GM06990 (cell line): Measurements from ENCODE around the gene ADGRA1.

ENCODE experiments used
- DNase-seq: peaks from one replicate; pipeline ENCODE4 v3.0.0-alpha.2; 2011; ENCODE audit not compliant: insufficient read length; ENCODE audit errors: extremely low read depth
- H3K27me3 ChIP-seq: replicated peaks from 2 replicates; pipeline ENCODE4 v1.6.0; 2011; ENCODE audit warnings: low read length; ENCODE audit not compliant: control insufficient read depth, insufficient read depth
- H3K36me3 ChIP-seq: 2 replicates; pipeline ENCODE4 v1.5.1; 2011; ENCODE audit warnings: low read length; ENCODE audit not compliant: control insufficient read depth, insufficient read depth
- H3K4me3 ChIP-seq: replicated peaks from 2 replicates; pipeline ENCODE4 v1.5.1; 2011; ENCODE audit warnings: low read depth, mild to moderate bottlenecking, control low read depth, low read length
- TF ChIP-seq, protein P1 (sequence below): IDR thresholded peaks from 2 replicates; pipeline ENCODE4 v1.5.1; 2011; ENCODE audit warnings: low read length, control low read depth, mild to moderate bottlenecking, inconsistent platforms; ENCODE audit not compliant: insufficient read depth, poor library complexity, severe bottlenecking

Gene ADGRA1

DNA sequence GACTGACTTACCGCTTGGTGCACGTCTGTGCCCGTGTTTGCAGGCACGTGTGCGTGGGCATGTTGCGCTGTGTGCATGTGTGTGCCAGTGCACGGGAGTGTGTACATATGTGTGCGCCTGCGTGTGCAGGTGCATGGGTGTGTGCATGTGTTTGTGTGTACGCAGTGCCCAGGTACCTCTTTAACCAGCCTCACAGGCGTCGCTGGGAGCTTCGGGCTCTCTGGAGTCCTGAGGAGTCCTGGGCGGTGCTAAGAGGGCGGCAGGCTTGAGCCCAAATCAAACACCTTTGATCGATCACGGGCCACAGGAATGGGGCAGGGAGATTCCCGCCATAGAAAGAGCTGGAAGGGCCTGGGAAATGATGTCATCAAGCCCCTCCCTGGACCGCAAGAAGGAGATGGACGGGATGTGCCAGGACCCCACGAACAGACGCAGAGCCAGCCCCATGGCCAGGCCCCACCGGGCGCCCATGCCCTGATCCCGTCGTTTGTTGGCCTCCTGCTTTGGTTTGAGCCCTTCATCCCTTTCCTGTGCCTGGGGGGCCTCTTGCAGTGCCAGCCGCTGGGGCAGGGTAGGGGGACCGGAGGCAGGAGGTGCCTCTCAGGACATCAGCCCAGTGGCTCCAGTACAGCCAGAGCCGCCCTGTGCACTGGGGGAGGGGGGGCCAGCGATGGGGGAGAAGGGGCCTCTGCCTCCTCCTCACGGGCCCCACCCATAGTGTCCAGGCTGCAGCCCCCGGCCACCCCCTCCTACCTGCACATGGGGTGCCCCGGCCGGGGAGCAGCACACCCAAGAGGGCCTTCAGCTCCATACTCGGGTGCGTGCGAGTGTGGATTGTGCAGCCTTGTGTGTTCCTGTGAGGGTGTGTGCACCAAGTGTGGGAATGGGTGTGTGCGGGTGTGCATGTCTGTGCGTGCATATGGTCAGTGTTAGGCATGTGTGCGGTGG, 78.1 kb downstream of the ADGRA1 start:
- no peaks in the 10 kb centered on the region for H3K36me3 ChIP-seq

DNA sequence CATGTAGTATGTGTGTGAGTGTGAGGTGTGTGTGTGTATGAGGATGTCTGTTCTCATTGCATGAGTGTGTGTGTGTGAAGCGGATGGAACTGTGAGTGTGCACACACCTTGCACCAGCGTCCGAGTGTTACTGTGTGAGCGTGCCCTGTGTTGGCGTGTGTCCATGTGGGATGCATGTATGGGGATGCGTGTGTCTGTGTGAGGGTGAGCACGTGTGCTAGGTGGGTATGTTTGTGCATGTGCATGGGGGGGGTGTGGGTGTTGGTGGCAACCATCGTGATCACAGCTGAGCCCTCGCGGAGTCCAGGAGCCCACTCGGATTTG, 78.7 kb downstream of the ADGRA1 start:
- TF ChIP-seq, protein P1, sequence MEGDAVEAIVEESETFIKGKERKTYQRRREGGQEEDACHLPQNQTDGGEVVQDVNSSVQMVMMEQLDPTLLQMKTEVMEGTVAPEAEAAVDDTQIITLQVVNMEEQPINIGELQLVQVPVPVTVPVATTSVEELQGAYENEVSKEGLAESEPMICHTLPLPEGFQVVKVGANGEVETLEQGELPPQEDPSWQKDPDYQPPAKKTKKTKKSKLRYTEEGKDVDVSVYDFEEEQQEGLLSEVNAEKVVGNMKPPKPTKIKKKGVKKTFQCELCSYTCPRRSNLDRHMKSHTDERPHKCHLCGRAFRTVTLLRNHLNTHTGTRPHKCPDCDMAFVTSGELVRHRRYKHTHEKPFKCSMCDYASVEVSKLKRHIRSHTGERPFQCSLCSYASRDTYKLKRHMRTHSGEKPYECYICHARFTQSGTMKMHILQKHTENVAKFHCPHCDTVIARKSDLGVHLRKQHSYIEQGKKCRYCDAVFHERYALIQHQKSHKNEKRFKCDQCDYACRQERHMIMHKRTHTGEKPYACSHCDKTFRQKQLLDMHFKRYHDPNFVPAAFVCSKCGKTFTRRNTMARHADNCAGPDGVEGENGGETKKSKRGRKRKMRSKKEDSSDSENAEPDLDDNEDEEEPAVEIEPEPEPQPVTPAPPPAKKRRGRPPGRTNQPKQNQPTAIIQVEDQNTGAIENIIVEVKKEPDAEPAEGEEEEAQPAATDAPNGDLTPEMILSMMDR: no peak
- H3K27me3 ChIP-seq: no peaks in the 10 kb centered on the region
- DNase-seq: no peak

More for the DNA sequence above, 78.1 kb downstream of the ADGRA1 start:
- Histone ChIP-seq H3K27me3 (no peaks in the 10 kb centered on the region), H3K4me3 (no peak overlapping the region)
- DNase-seq: no peak
- TF ChIP-seq, protein P1: no peak

DNA sequence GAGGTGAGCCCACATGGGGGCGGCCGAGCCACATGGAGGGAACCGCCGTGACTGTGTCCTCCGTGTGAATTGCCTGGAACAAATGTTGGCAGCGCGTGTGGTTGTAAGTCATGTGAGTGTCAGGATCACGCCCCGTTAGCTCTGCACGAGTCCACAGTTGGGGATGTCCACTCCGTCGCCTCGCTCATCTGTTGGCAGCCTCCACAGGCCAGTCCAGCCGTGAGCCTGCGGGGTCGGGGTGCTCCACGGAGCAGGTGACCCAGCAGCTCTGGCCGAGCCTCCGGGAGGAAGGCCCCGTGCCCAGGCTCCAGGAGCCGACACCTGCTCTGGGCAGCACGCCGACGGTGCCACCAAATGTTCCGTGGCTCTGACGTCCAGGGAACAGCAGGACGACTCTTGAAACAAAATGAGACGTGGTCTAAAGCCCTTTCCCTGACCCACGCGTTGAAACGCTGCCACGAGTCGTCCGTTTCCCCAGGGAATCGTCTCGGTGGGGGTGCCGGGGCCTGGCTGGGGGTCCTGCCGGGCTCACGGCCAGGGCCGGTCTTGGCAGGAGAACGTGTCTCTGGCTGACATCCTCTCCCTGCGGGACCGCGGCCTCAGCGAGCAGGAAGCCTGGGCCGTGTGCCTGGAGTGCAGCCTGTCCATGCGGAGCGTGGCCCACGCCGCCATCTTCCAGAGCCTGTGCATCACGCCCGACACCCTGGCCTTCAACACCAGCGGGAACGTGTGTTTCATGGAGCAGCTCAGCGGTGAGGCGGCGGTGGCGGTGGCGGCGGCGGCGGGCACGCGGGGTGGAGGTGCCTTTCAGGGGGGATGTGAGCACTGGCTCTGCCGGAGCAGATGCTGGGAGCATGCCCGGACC, 79.3 kb downstream of the ADGRA1 start:
- H3K4me3 ChIP-seq: no peak overlapping the region
- no peaks in the 10 kb centered on the region for H3K36me3 ChIP-seq
- TF ChIP-seq, protein P1: no peak
- no peaks in the 10 kb centered on the region for H3K27me3 ChIP-seq
- DNase-seq: no peak

More for the DNA sequence above, 78.7 kb downstream of the ADGRA1 start:
- Histone ChIP-seq H3K4me3 (no peak overlapping the region), H3K36me3 (no peaks in the 10 kb centered on the region)

DNA sequence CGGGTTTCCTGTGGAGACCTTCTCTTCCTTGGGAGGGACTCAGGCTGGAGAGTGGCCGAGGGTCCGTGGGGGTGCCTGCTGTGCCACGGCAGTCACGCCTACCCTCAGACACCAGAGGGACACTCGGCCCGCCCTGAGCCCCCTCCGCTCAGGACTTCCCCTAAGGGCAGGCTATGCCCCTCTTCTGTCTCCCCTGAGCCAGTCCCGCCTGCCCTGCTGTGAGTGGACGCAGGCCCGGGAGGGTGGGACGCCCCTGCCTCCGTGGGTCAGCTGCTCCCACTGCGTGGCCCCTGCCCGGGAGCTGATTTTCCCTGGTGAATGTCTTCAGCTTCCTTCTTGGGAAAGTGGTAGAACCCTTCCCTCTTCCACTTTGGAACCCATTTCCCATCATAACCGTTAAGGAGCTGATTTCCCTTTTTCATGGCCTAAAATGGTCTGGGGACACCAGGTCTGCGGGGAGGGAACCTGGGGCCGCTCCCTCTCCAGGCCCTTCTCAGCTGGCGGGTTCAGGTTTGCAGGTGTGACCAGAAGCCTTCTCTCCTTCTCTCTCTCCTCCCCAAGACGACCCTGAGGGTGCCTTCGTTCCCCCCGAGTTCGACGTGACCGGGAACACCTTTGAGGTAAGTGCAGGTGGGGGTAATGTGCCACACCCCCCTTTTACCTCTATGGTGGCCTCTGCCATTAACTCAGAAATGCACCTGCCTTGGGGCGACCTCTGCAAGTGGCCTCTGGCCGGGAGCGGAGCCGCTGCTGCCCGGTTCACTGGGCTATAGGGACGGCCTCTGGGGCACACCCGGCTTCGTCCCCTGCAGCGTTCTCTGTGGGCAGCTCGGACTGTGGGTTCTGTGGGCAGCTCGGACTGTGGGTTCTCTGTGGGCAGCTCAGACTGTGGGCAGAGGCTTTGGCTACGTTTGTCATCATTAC, 80.2 kb downstream of the ADGRA1 start:
- no peak for DNase-seq
- Histone ChIP-seq H3K27me3 (no peaks in the 10 kb centered on the region), H3K36me3 (no peaks in the 10 kb centered on the region), H3K4me3 (no peak overlapping the region)
- TF ChIP-seq, protein P1: no peak

DNA sequence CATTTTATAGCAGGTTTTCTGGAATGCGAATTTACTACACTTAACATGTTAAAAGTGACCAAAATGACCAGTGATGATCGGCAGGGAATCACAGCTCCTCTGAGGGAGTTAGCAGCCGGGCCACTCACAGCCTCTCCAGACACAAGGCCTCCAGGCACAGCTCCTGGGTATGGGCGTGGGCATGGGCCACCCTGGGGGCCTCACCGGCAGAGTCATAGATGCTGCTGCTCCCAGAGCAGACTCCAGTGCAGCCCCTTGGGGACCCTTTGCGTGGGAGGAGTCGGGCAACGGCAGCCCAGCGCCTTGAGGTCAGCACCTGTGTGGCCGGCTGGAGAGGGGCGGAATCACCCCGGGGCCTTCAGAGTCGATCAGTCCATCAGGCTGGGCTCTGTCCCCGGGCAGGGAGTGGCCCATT, 80.9 kb downstream of the ADGRA1 start:
- H3K36me3 ChIP-seq: no peaks in the 10 kb centered on the region
- H3K4me3 ChIP-seq: no peak overlapping the region
- no peak for DNase-seq
- no peaks in the 10 kb centered on the region for H3K27me3 ChIP-seq
- TF ChIP-seq, protein P1: no peak
